ENCODE results near the gene HDAC5. TPM values are rescaled to one million over a fixed set of nuclear protein-coding genes. Genes with fewer than 3 reads are reported as not detected.

The HDAC5 gene
- total RNA-seq, 2 experiments from 2014 or later: 31.4 to 41.5 TPM

DNA sequence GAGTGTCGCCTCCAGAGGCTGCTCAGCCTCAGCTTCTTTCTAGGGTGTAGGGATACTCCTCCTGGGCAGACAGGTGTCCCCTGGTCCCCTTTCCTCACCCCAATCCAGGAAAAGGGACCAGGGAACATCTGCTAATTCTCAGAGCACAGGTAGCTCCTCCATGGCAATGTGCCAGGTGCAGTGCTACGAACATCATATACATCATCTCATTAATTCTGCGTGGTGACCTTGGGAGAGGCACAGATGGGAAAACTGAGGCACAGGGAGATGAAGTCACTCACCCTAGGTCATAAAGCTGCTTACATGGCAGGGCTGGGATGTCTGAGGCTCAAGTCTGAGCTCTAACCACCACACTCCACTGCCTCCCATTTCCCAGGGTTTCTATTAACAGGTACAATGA, 11.7 kb downstream of the HDAC5 start:
- Histone ChIP-seq H3K4me3 (ENCODE audit: low read depth, low read length, poor library complexity, severe bottlenecking) (peak overlapping the region; percentile 52), H3K4me1 (ENCODE audit: insufficient read depth, low read length, poor library complexity, severe bottlenecking) (peaks cover 26% of the 10 kb centered on the region), H3K9me3 (ENCODE audit: low read length) (no peaks in the 10 kb centered on the region), H4K20me1 (ENCODE audit: insufficient read depth, low read length) (no peaks in the 10 kb centered on the region), H3K27ac (ENCODE audit: low read depth, low read length, poor library complexity, severe bottlenecking) (peak overlapping the region; percentile 30), H2AFZ (ENCODE audit: low read length) (no peak overlapping the region), H3K79me2 (ENCODE audit: insufficient read depth, low read depth, low read length) (no peaks in the 10 kb centered on the region), H3K9me2 (ENCODE audit: insufficient read depth, low read length) (no peaks in the 10 kb centered on the region), H3K4me2 (ENCODE audit: low read length) (peak overlapping the region; percentile 81), H3K36me3 (ENCODE audit: insufficient read depth, low read length) (peaks cover 9% of the 10 kb centered on the region)
- POLR2A ChIA-PET: interaction anchor here (0.6 to 0.9 kb wide), 3 partner anchors 11 to 282 kb away, joined by 3 to 4 read pairs (median 3); partner anchors contain the start of gene HDAC5
- DNase-seq (ENCODE audit: low spot score): no peak
- CTCF ChIA-PET (ENCODE audit: unreplicated experiment): no interaction called here
- intact Hi-C loops (cut with micrococcal nuclease; ENCODE audit: unreplicated experiment): no loop called here
- TF ChIP-seq EZH2phosphoT487 (IDR thresholded peaks at IDR 0.05; ENCODE audit: borderline replicate concordance, low read depth, low read length): no peak
- no peak for TF ChIP-seq CTCF (conservative IDR thresholded peaks at IDR 0.05; ENCODE audit: low read length)
- no TSS peak for BruUV-seq (replicated peaks)

GRCh38 chr17:44110823-44111633, 12.4 kb downstream of the HDAC5 start:
- Histone ChIP-seq H2AFZ (ENCODE audit: low read length) (no peak overlapping the region), H3K9me2 (ENCODE audit: insufficient read depth, low read length) (no peaks in the 10 kb centered on the region), H3K4me3 (ENCODE audit: low read depth, low read length, poor library complexity, severe bottlenecking) (peak overlapping the region; percentile 52), H3K27ac (ENCODE audit: low read depth, low read length, poor library complexity, severe bottlenecking) (peak overlapping the region; percentile 30), H3K4me2 (ENCODE audit: low read length) (peak overlapping the region; percentile 81), H3K79me2 (ENCODE audit: insufficient read depth, low read depth, low read length) (no peaks in the 10 kb centered on the region), H4K20me1 (ENCODE audit: insufficient read depth, low read length) (no peaks in the 10 kb centered on the region), H3K36me3 (ENCODE audit: insufficient read depth, low read length) (peaks cover 9% of the 10 kb centered on the region), H3K4me1 (ENCODE audit: insufficient read depth, low read length, poor library complexity, severe bottlenecking) (peaks cover 32% of the 10 kb centered on the region), H3K9me3 (ENCODE audit: low read length) (no peaks in the 10 kb centered on the region)
- POLR2A ChIA-PET: interaction anchor here (0.6 to 0.9 kb wide), 4 partner anchors 12 to 283 kb away, joined by 3 to 4 read pairs (median 4); partner anchors contain the start of gene HDAC5
- CTCF ChIA-PET (ENCODE audit: unreplicated experiment): no interaction called here
- intact Hi-C loops (cut with micrococcal nuclease; ENCODE audit: unreplicated experiment): no loop called here
- no TSS peak for BruUV-seq (replicated peaks)
- DNase-seq (ENCODE audit: low spot score): peak; percentile 62
- TF ChIP-seq CTCF (conservative IDR thresholded peaks at IDR 0.05; ENCODE audit: low read length) (no peak), EZH2phosphoT487 (IDR thresholded peaks at IDR 0.05; ENCODE audit: borderline replicate concordance, low read depth, low read length) (no peak)

Measured in OCI-LY7 (cell line).